A673 (cell line): ENCODE data around the gene SHROOM2. TPM values are rescaled to one million over a fixed set of nuclear protein-coding genes. Genes with fewer than 3 reads are reported as not detected.

Experiments used
- BruUV-seq: library from RNA; stranded (reverse); fragments of 400-500 nt; replicated peaks from 2 replicates; lab custom pipeline; 2021; lab: Mats Ljungman, UMichigan
- CTCF ChIA-PET: fragments of 300-600 bp; sonication (Branson Sonifier 250); formaldehyde crosslinking; loops from one replicate; lab custom pipeline; 2022; ENCODE audit warnings: antibody characterized with exemption; lab: Charles Lee
- POLR2A ChIA-PET: fragments of 300-600 bp; sonication (Branson Sonifier 250); formaldehyde crosslinking; loops from one replicate; lab custom pipeline; 2022; ENCODE audit warnings: antibody characterized with exemption; ENCODE audit not compliant: low non-redundant PET; lab: Charles Lee
- DNase-seq: peaks from one replicate; pipeline ENCODE4 v3.0.0-alpha.2; 2015; ENCODE audit warnings: low spot score
- H3K27ac ChIP-seq: fragments of 200-600 bp; sonication (generic); 2 replicates; pipeline ENCODE4 v1.5.1; 2016; ENCODE audit warnings: mixed run types, low read depth, mild to moderate bottlenecking, mixed read lengths, antibody characterized with exemption, low read length; ENCODE audit not compliant: poor library complexity, severe bottlenecking
- H3K27me3 ChIP-seq: fragments of 200-600 bp; sonication (generic); replicated peaks from 2 replicates; pipeline ENCODE4 v1.6.1; 2017; ENCODE audit warnings: mixed run types, low read depth, mild to moderate bottlenecking, mixed read lengths, antibody characterized with exemption, low read length; ENCODE audit not compliant: insufficient read depth, poor library complexity
- H3K36me3 ChIP-seq: fragments of 200-600 bp; sonication (generic); 2 replicates; pipeline ENCODE4 v1.6.1; 2016; ENCODE audit warnings: mixed run types, mild to moderate bottlenecking, mixed read lengths, antibody characterized with exemption, low read length; ENCODE audit not compliant: insufficient read depth, poor library complexity, severe bottlenecking
- H3K4me1 ChIP-seq: fragments of 200-600 bp; sonication (generic); 2 replicates; pipeline ENCODE4 v1.6.1; 2017; ENCODE audit warnings: mixed run types, mild to moderate bottlenecking, mixed read lengths, antibody characterized with exemption, low read length; ENCODE audit not compliant: insufficient read depth, poor library complexity, severe bottlenecking
- H3K4me3 ChIP-seq: fragments of 200-600 bp; sonication (generic); 2 replicates; pipeline ENCODE4 v1.5.1; 2016; ENCODE audit warnings: low read depth, mixed run types, mild to moderate bottlenecking, mixed read lengths, low read length; ENCODE audit not compliant: poor library complexity, severe bottlenecking
- H3K9me3 ChIP-seq: fragments of 200-600 bp; sonication (generic); 2 replicates; pipeline ENCODE4 v1.6.1; 2016; ENCODE audit warnings: mixed run types, low read depth, mild to moderate bottlenecking, mixed read lengths, antibody characterized with exemption, low read length; ENCODE audit not compliant: poor library complexity, severe bottlenecking
- EZH2 ChIP-seq: fragments of 200-600 bp; sonication (generic); IDR thresholded peaks from 2 replicates; pipeline ENCODE4 v1.6.1; 2017; ENCODE audit warnings: borderline replicate concordance, low read depth, mild to moderate bottlenecking, mixed read lengths, antibody characterized with exemption, low read length; ENCODE audit not compliant: poor library complexity, severe bottlenecking
- intact Hi-C: fragments of 100-400 bp; cut with micrococcal nuclease; formaldehyde crosslinking; loops from one replicate; pipeline ENCODE4 v1.10.0; 2022; ENCODE audit not compliant: unreplicated experiment
- total RNA-seq: library from RNA; stranded (reverse); gene quantifications from 2 replicates; pipeline ENCODE4 v1.2.3, GENCODE V29; 2021
- TF ChIP-seq, protein P1 (sequence below): fragments of 300-800, 200-600 bp; sonication (generic); conservative IDR thresholded peaks from 2 replicates; pipeline ENCODE4 v1.5.1; 2017; ENCODE audit warnings: low read depth, mild to moderate bottlenecking, antibody characterized with exemption, low read length, moderate library complexity, mixed read lengths

The SHROOM2 gene
- total RNA-seq, 1 experiment from 2014 or later, result 3.7 TPM

DNA sequence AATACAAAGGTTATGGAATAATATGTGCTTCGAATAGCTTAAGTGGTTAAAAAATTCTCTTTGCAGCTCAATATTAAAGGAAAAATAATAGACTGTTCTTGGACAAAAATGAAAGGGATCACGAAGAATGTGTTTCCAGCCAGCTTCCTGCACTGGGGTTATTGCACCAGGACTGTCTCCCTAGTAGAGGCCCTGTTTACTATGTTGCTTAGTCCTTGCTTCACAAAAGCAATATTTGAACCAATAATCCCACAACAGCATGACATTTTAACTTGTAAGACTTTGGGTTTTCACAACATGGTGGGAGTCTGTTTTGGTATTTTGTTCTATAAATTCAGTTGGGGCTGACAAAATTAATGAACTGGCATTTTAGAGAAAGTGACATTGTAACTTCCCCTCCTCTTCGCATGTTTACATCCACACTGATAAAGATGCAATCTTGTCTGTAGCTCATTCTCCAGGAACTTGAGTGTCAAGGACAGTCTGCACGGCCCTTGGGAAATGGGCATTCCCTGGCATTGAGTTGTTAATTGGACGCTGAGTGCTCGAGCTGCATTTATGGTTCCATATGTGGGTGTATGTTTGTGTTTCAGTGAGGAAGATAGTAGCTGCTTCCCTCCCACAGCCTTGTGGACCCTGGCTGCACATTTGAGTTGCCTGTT lies 39.0 kb downstream of the SHROOM2 start:
- no peak overlapping the region for H3K27ac ChIP-seq
- H3K36me3 ChIP-seq, result no peaks in the 10 kb centered on the region
- no TSS peak for BruUV-seq
- ChIA-PET POLR2A (interaction anchor here (0.6 kb wide), 1 partner anchor 820 kb away, joined by 16 read pairs; no protein-coding TSS in a partner anchor), CTCF (no interaction called here)
- intact Hi-C loops, result no loop called here
- DNase-seq, result no peak
- TF ChIP-seq, protein P1, sequence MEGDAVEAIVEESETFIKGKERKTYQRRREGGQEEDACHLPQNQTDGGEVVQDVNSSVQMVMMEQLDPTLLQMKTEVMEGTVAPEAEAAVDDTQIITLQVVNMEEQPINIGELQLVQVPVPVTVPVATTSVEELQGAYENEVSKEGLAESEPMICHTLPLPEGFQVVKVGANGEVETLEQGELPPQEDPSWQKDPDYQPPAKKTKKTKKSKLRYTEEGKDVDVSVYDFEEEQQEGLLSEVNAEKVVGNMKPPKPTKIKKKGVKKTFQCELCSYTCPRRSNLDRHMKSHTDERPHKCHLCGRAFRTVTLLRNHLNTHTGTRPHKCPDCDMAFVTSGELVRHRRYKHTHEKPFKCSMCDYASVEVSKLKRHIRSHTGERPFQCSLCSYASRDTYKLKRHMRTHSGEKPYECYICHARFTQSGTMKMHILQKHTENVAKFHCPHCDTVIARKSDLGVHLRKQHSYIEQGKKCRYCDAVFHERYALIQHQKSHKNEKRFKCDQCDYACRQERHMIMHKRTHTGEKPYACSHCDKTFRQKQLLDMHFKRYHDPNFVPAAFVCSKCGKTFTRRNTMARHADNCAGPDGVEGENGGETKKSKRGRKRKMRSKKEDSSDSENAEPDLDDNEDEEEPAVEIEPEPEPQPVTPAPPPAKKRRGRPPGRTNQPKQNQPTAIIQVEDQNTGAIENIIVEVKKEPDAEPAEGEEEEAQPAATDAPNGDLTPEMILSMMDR, result no peak
- no peak for TF ChIP-seq EZH2
- no peak overlapping the region for H3K4me3 ChIP-seq
- no peaks in the 10 kb centered on the region for H3K9me3 ChIP-seq
- no peaks in the 10 kb centered on the region for H3K4me1 ChIP-seq
- H3K27me3 ChIP-seq, result no peaks in the 10 kb centered on the region

DNA sequence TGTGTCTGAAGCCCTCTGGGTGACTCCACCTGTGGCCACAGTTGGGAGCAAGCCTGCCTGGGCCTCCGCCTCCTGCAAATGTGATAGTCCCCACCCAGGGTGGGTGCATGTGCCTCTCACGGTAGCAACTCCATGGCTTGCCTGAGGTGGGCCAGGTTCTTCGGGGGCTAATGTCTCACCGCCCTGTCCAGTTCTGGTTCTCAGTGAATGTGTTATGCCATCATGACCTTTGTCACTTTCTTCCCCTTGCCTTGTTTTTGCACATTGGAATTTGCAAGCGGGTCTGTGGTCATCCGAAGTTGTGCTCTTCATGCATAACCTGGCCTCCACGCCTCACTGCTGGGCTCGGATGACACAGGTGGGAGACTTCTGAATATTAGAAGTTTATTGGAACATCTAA lies 39.7 kb downstream of the SHROOM2 start:
- TF ChIP-seq EZH2, result no peak
- TF ChIP-seq, protein P1, result no peak
- Histone ChIP-seq H3K4me3 (no peak overlapping the region), H3K4me1 (no peaks in the 10 kb centered on the region), H3K9me3 (no peaks in the 10 kb centered on the region), H3K27ac (no peak overlapping the region), H3K27me3 (no peaks in the 10 kb centered on the region), H3K36me3 (no peaks in the 10 kb centered on the region)
- intact Hi-C loops, result no loop called here
- CTCF ChIA-PET, result no interaction called here
- no TSS peak for BruUV-seq
- no peak for DNase-seq
- POLR2A ChIA-PET, result interaction anchor here (0.6 kb wide), 1 partner anchor 821 kb away, joined by 16 read pairs; no protein-coding TSS in a partner anchor

DNA sequence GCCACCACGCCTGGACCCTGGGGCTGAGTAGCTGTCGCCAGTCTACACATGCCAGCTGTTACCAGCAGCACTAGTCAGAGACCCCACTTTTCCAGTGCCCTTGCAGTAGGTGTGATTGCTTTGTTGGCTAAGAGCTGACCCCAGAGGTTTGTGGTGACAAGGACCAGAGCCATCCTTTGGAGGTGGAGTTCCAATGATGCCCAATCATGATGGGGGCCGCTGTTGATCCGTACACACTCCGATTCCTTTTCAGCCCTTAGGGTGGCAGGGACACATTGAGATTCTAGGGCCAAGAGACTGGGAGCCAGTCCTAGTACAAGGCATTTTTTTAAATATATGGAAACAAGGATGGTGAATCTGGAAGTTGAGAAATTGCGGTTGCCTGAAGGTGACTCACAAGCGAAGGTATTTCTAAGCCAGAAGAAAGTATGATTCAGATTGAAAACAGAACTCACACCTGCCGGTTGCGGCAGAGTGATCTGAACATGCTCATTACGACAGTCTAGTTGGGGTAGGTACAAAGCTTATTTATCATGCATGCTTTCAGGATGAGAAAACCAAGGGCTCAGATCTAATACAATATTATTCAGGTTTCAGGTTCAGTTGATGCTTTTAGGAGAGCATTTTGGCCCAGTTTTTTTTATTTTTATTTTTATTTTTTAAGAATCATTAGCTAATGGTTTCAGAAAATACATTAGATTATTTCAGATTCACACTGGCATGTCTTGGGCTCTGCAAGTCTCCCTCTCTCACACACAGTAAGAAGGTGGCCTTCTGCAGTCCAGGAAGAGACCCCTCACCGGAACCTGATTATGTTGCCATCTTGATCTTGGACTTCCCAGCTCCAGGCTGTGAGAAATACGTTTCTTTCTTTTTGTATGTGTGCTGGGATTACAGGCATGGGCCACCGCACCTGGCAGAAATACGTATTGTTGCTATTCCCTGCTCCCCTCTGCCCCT lies 43.4 kb downstream of the SHROOM2 start:
- CTCF ChIA-PET, result interaction anchor here (0.7 kb wide), 1 partner anchor 333 kb away, joined by 4 read pairs; no protein-coding TSS in a partner anchor
- TF ChIP-seq, protein P1, result no peak
- no peak for TF ChIP-seq EZH2
- H3K9me3 ChIP-seq, result no peaks in the 10 kb centered on the region
- no peak overlapping the region for H3K4me3 ChIP-seq
- intact Hi-C loops, result no loop called here
- POLR2A ChIA-PET, result no interaction called here
- no peak for DNase-seq
- no peak overlapping the region for H3K27ac ChIP-seq
- no peaks in the 10 kb centered on the region for H3K36me3 ChIP-seq
- no TSS peak for BruUV-seq
- no peaks in the 10 kb centered on the region for H3K27me3 ChIP-seq
- H3K4me1 ChIP-seq, result no peaks in the 10 kb centered on the region
